ENCODE results near the gene ZC3H7B. TPM values are rescaled to one million over a fixed set of nuclear protein-coding genes. Genes with fewer than 3 reads are reported as not detected.

Gene ZC3H7B
- polyA plus RNA-seq, 2 of the 4 experiments (the other 2 are of a cell fraction), result 12.4 to 22.8 TPM

GRCh38 chr22:41364955-41365354 is 63.6 kb downstream of the ZC3H7B start:
- TF ChIP-seq CBX8 (IDR thresholded peaks at IDR 0.05), result no peak
- TF ChIP-seq CTCF (IDR thresholded peaks at IDR 0.05), result no peak
- no peak for TF ChIP-seq HOXA7 (CRISPR knock-in tag; IDR thresholded peaks at IDR 0.05)
- no peak for TF ChIP-seq HEYL (CRISPR knock-in tag; IDR thresholded peaks at IDR 0.05)
- no peak for TF ChIP-seq SMC3 (IDR thresholded peaks at IDR 0.05)
- TF ChIP-seq HOXB13 (CRISPR knock-in tag; IDR thresholded peaks at IDR 0.05; ENCODE audit: low read depth), result no peak
- no peak for TF ChIP-seq GATA3 (IDR thresholded peaks at IDR 0.05; ENCODE audit: borderline replicate concordance)
- TF ChIP-seq EHMT2 (IDR thresholded peaks at IDR 0.05; ENCODE audit: low read depth), result no peak
- no peak for TF ChIP-seq HMGXB4 (CRISPR knock-in tag; IDR thresholded peaks at IDR 0.05; ENCODE audit: borderline replicate concordance)
- no peak for TF ChIP-seq ZNF302 (CRISPR knock-in tag; IDR thresholded peaks at IDR 0.05)
- no peak for TF ChIP-seq NR3C1 (IDR thresholded peaks at IDR 0.05)
- TF ChIP-seq ESRRA (IDR thresholded peaks at IDR 0.05; ENCODE audit: borderline replicate concordance, low read length), result no peak
- TF ChIP-seq EHF (CRISPR knock-in tag; IDR thresholded peaks at IDR 0.05), result no peak
- TF ChIP-seq BHLHE40 (IDR thresholded peaks at IDR 0.05; ENCODE audit: low read depth, low read length), result no peak
- TF ChIP-seq HOXB5 (CRISPR knock-in tag; IDR thresholded peaks at IDR 0.05), result no peak
- no peak for TF ChIP-seq FOSL2 (IDR thresholded peaks at IDR 0.05)
- TF ChIP-seq FOSL2 (CRISPR knock-in tag; IDR thresholded peaks at IDR 0.05), result no peak
- TF ChIP-seq ZFP36 (IDR thresholded peaks at IDR 0.05; ENCODE audit: borderline replicate concordance, partially characterized antibody), result no peak
- TF ChIP-seq ZC3H11A (IDR thresholded peaks at IDR 0.05), result no peak
- TF ChIP-seq CHD4 (IDR thresholded peaks at IDR 0.05; ENCODE audit: borderline replicate concordance), result no peak
- no peak for TF ChIP-seq NFE2L2 (conservative IDR thresholded peaks at IDR 0.05; ENCODE audit: low read length)
- no peaks in the 10 kb centered on the region for H3K9me3 ChIP-seq
- ChIA-PET POLR2A (no interaction called here), CTCF (interaction anchor here (0.6 to 1.8 kb wide), 3 partner anchors 12 to 153 kb away, joined by 3 to 6 read pairs (median 4); no protein-coding TSS in a partner anchor)
- DNase-seq (ENCODE audit: low read depth in 1 of 2, low spot score in 1 of 2) (no peak), FAIRE-seq (no peak), ATAC-seq (no peak)
- H3K27ac ChIP-seq, result no peak overlapping the region
- no peak overlapping the region for H3K4me3 ChIP-seq
- peaks cover 11% of the 10 kb centered on the region for H3K4me1 ChIP-seq
- H3K4me2 ChIP-seq, result no peak overlapping the region
- WGBS (ENCODE audit: missing lambda C conversion rate), result 62% methylated on average over 7 of the region's 8 CpGs

GRCh38 chr22:41365425-41365824 is 64.1 kb downstream of the ZC3H7B start:
- FAIRE-seq (no peak), DNase-seq (ENCODE audit: low read depth in 1 of 2, low spot score in 1 of 2) (no peak), ATAC-seq (no peak)
- Histone ChIP-seq H3K4me2 (no peak overlapping the region), H3K27ac (no peak overlapping the region), H3K9me3 (no peaks in the 10 kb centered on the region), H3K4me3 (no peak overlapping the region), H3K4me1 (peaks cover 8% of the 10 kb centered on the region; the same call in 2 of the 3 replicates)
- 68% methylated on average over 5 of the region's 5 CpGs for WGBS (ENCODE audit: missing lambda C conversion rate)
- CTCF ChIA-PET, result interaction anchor here (0.6 to 1.8 kb wide), 4 partner anchors 12 to 152 kb away, joined by 3 to 6 read pairs (median 4); no protein-coding TSS in a partner anchor
- POLR2A ChIA-PET, result interaction anchor here (0.7 kb wide), 1 partner anchor 74 kb away, joined by 3 read pairs; no protein-coding TSS in a partner anchor
- no peak for TF ChIP-seq KDM5A (IDR thresholded peaks at IDR 0.05)

Data from A549 (cell line).